Stimulated activated CD8-positive, alpha-beta memory T cell treated with anti-CD3 and anti-CD28 coated beads, Interleukin-7, amount 100 ng/mL, for 1 hour (primary cell): Measurements from ENCODE around the gene MCUB.
A peak's percentile ranks its signal among the peaks of the same experiment; 100 is the strongest.

Source experiments
- DNase-seq, 2 donors: peaks; one replicate each; pipeline ENCODE4 v3.0.0-alpha.2; 2020; ENCODE audit warnings: low read depth in 2 of 2

Gene MCUB

GRCh38 chr4:109729718-109730618 is 169.9 kb downstream of the MCUB start, which contains the start of gene PLA2G12A:
PLA2G12A (minus strand) TSS chr4:109730070; CDS start chr4:109729809, 261 bp downstream.
- peak; percentile 54 to 56 for DNase-seq

DNA sequence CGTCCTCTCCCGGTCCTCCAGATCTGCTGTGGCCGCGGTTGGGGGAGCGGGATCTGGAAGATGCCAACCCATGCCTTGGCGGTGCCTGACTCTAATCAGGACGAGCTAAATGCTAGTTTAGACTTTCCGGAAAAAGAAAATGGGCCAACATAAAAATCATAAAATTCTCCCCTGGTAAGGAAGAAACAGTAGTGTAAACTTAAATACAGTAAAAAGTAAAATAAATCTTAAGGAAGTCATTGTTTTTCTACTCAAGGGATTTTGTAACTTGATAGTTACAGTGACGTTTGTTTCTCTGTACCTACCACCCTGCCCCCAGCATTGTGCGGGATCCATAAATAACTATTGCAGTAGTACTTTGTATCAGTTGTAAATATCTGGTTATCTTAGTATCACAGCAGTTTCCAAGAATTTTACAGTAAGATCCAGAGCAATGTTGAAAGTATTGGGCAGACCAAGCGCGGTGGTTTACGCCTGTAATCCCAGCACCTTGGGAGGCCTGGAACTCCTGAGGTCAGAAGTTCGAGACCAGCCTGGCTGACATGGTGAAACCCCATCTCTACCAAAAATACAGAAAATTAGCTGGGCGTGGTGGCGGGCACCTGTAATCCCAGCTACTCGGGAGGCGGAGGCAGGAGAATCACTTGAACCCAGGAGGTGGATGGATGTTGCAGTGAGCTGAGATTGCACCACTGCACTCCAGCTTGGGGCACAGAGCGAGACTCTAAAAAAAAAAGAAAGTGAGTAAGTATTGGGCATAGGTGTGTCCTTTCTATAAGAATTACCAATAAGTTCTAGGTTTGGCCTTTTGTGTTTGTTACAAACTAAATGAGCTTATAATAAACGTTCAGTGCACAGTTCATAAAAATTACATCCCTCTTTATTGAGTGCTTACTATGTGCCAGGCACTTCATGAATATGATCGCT is 170.8 kb downstream of the MCUB start:
- no peak for DNase-seq

GRCh38 chr4:109733728-109734127 is 173.7 kb downstream of the MCUB start:
- no peak for DNase-seq

DNA sequence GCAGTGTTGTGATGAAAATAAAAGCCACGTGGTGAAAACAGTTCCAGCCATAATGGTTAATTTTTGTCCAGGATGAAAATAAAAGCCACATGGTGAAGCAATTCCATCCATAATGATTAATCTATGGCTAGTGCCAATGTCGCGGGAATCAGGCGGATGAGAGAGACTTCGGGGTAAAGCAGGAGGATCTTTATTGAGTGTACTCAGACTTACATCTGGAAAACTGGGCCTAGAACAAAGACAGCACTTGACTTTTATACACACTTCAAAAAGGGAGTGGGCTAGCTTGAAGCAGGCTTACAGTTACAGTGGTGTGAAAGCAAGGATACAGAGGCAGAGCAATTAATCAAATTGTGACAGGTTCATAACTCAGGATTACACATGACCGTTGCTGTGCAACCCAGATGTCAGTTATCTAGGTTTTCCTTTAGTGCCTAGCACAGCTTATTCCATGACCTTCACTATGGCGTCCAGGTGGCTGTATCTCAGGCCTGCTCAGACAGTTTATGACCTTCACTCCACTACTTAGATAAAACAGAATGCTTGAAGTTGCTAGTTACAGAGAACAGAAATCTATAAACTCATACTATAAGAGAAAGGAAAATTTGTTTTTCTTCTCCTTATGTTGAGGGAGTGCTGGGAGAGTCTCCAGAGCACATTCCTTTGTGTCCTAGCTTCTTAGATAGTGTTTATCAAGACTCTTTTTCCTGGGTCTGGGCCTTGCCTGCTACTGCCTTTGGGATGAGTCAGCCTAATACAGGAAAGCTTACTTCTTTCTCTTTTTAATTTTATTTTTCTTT is 175.7 kb downstream of the MCUB start:
- no peak for DNase-seq
